ENCODE data around the gene PLSCR1.
"Not testable (repeated sequence)": the region's sequence is repeated elsewhere in the genome, so short reads cannot be mapped to it uniquely, and the experiment has no call there.

The PLSCR1 gene

DNA sequence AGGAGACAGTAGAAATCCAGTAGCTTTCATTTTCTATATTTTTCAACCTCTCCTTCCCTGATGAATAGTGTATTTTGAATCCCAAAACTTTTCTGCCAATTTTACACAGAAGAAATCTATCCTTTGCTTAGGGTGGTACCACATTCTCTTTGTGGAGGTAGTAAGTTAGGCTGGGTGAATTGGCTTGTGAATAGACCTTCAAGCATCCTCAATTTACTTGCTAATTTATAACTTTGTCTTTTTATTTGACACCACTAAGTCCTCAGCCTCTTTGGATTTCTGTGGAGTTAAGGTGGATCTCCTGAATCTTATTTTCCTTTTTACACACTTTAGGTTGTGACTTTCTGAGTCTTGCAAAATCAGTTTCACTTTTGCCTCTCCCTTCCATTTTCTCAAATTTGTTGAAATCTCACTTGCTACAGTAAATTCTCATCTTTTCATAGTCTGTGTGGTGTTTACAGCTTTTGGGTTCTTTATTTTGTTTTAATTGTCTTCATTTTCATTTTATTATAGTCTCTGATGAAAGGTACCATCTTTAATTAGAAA lies 5.7 kb upstream of the PLSCR1 start:
- DNase-seq (ENCODE audit: low read depth in 2 of 2): no peak

DNA sequence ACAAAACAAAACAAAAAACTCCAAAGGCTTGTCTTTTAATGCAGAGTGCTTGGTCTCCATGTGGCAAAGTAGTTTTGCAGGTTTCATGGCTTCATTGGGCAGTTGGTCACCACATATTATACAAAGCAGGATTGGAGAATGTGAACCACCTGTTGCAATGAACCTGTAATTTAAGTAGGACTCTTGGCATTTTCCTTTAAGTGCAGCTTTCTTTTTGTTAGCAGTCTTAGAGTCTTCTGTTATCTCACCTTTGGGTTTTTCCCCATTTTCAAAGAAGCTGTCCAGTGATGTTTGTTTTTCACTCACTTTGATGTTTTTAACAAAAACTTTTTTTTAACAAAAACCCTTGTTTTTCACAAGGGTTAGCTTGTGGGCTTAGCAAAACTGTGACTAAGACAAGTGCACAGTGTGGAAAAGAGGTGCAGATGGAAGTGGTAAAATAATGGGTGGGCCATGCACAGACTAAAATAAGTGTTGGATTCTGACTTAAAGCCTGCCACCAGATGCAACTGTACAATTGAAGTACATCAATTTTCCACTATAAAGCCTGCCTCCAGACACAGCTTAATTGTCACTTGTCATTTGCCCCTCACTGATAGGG lies 2.9 kb upstream of the PLSCR1 start:
- DNase-seq (ENCODE audit: low read depth in 2 of 2): no peak

GRCh38 chr3:146546366-146546965 lies 2.1 kb upstream of the PLSCR1 start:
- DNase-seq (ENCODE audit: low read depth in 2 of 2): no peak

DNA sequence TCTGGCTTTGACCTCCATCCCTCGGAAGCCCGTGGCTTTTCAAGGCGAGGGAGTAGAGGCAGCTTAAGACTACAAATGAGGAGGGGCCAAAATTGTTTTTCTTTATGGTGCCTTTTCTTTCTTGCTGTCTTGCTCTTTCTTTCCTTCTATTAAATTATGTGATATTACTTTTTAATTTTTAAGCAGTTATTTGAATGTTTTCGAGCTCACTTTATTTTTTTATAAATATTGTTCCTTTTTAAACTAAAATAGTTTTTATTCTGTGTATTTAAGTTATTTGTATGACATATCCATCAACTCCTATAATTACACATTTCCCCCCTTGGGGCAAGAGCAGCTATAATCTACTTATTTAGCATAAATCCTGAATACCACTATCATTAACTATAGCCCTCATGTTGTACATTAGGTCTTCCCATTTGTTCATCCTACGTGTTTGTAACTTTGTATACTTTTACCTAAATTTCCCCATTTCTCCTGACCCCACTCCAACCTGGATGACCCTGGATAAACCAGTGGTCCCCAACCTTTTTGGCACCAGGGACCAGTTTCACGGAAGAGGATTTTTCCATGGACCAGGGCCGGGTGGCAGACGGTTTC lies 622 bp upstream of the PLSCR1 start:
- no peak for DNase-seq (ENCODE audit: low read depth in 2 of 2)

GRCh38 chr3:146543461-146544001 lies 876 bp downstream of the PLSCR1 start:
- no peak for DNase-seq (ENCODE audit: low read depth in 2 of 2)

- DNase-seq (ENCODE audit: low read depth in 2 of 2): no peak
Observed at GRCh38 chr3:146542978-146543377, 1.4 kb downstream of the PLSCR1 start.

GRCh38 chr3:146542179-146542578 lies 2.2 kb downstream of the PLSCR1 start:
- DNase-seq (ENCODE audit: low read depth in 2 of 2): no peak

DNA sequence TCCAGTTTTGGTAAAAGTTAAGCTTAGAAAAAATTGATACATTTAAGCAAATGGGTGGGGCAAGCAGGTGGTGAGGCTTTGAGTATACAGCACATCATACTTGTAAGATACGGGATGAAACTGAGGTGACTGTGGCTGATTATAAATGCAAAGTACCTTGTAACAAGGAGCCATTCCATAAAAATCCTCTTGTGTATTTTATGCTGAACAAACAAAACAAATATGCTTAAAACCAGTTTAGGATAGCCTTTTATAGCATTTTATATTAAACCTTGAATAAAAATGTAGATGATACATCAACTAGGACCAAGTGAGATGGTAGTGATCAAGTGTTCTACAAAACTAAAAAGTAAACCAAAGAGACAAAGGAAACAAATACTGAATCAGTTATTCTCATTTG lies 3.4 kb downstream of the PLSCR1 start:
- no peak for DNase-seq (ENCODE audit: low read depth in 2 of 2)

GRCh38 chr3:146540236-146540635 lies 4.2 kb downstream of the PLSCR1 start:
- no peak for DNase-seq (ENCODE audit: low read depth in 2 of 2)

GRCh38 chr3:146539315-146539714 lies 5.1 kb downstream of the PLSCR1 start:
- DNase-seq (ENCODE audit: low read depth in 2 of 2): no peak

DNA sequence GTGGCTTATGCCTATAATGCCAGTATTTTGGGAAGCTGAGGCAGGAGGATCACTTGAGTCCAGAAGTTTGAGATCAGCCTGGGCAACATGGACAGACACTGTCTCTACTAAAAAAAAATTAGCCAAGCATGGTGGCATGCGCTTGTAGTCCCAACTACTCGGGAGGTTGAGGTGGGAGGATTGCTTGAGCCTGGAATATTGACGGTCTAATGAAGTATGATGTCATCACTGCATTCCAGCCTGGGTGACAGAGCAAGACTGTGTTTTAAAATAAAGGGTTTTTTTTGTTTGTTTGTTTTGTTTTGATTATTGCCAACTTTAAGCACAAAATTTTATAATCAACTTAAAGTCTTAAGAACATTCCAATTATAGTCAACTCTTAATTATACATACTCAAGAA lies 6.8 kb downstream of the PLSCR1 start:
- DNase-seq (ENCODE audit: low read depth in 2 of 2): no peak

DNA sequence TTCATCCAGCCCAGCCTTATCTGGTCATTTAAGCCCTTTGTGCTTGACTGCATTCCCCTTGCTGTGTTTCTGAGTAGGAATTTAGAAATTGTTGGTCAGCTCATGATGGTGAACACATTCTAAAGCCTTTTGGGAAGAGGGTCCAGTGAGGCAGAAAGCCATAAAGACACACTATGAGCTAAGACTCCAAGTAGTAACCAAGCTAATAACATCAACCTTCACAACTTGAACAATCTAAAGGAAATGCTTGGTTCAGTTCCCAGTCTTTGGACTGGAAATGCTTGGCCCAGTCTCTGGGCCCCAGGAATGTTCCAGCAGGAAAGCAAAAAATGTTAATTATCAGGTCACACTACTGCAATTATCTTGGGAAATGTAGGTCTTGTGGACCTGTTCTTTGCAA lies 7.7 kb downstream of the PLSCR1 start:
- no peak for DNase-seq (ENCODE audit: low read depth in 2 of 2)

- no peak for DNase-seq (ENCODE audit: low read depth in 2 of 2)
Observed at GRCh38 chr3:146532406-146532805, 12.0 kb downstream of the PLSCR1 start.

GRCh38 chr3:146530609-146531008 lies 13.8 kb downstream of the PLSCR1 start:
- DNase-seq (ENCODE audit: low read depth in 2 of 2): no peak

DNA sequence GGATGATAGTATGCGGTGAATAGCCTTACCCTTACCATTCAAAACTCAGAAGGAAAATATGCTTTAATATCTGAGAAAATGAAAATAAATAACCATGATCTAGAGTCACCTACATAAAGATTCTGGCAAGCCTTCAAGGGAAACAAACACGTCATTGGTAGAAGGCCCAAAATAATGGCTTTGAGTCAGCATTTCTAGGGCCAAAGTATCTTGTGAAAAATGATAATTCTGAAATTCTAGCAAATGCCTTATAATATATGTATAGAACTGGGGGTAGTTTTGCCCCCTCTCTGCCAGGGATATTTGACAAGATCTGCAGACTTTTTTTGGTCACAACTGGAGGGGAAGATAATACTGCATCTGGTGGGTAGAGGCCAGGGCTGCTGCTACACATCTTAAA lies 15.4 kb downstream of the PLSCR1 start:
- no peak for DNase-seq (ENCODE audit: low read depth in 2 of 2)

DNA sequence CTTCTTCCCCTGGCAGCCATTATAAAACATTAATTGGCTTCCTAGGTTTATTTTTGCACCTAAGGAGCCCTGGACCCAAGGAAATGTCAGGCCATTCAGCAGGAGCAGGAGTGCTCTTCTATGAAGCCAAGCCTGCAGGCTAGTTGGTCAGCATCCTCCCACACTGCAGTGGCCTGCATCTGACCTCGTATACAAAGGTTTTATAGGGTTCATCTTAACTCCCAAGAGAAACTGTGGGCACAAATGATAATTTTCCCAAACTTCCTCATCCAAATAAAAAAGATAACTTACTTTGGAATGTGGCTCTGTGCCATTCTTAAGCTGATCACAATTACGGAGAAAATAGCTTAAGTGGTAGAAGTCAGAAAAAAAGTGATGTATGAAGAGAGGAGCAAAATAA lies 19.4 kb downstream of the PLSCR1 start:
- DNase-seq (ENCODE audit: low read depth in 2 of 2): no peak

GRCh38 chr3:146523531-146523930 lies 20.9 kb downstream of the PLSCR1 start:
- no peak for DNase-seq (ENCODE audit: low read depth in 2 of 2)

- DNase-seq (ENCODE audit: low read depth in 2 of 2): not testable (repeated sequence)
Observed at GRCh38 chr3:146522174-146523158, 21.9 kb downstream of the PLSCR1 start.

GRCh38 chr3:146521394-146521793 lies 23.0 kb downstream of the PLSCR1 start:
- no peak for DNase-seq (ENCODE audit: low read depth in 2 of 2)

DNA sequence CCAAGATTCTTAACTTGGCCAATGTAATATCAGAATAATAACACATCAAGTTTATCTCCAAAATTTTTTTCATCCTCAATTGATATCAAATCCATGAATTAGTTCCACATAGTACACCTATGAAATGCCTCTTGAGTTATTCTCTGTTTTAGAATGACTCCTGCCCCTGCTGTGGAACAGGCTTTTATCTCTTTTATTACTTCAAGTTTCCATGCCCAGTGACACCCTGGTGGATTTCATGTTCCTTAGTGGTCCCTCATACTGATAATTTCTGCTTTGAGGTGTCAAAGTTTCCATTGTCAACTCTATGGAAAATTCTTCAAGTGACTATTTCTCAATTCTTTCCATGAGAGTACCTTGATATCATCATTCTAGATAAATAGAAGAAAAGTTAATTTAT lies 24.6 kb downstream of the PLSCR1 start:
- no peak for DNase-seq (ENCODE audit: low read depth in 2 of 2)

GRCh38 chr3:146517684-146518435 lies 26.5 kb downstream of the PLSCR1 start:
- no peak for DNase-seq (ENCODE audit: low read depth in 2 of 2)
